AML-193 (cell line): Measurements from ENCODE around the gene ESPNL.
"Not testable (repeated sequence)": the region's sequence is repeated elsewhere in the genome, so short reads cannot be mapped to it uniquely, and the experiment has no call there.

Source experiments
- DNase-seq, 2 experiments: peaks; one replicate each; lab custom pipeline; 2025; lab: John Stamatoyannopoulos, UW

The ESPNL gene

DNA sequence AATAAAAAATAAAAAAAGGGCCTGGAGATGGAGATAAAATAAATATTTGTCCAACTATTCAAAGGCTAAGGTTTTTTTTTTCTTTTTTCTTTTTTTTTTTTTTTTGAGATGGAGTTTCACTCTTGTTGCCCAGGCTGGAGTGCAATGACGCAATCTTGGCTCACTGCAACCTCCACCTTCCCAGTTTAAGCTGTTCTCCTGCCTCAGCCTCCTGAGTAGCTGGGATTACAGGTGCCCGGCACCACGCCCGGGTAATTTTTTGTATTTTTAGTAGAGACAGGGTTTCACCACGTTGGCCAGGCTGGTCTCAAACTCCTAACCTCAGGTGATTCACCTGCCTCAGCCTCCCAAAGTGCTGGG, 70.9 kb downstream of the ESPNL start:
- DNase-seq = not testable (repeated sequence)

DNA sequence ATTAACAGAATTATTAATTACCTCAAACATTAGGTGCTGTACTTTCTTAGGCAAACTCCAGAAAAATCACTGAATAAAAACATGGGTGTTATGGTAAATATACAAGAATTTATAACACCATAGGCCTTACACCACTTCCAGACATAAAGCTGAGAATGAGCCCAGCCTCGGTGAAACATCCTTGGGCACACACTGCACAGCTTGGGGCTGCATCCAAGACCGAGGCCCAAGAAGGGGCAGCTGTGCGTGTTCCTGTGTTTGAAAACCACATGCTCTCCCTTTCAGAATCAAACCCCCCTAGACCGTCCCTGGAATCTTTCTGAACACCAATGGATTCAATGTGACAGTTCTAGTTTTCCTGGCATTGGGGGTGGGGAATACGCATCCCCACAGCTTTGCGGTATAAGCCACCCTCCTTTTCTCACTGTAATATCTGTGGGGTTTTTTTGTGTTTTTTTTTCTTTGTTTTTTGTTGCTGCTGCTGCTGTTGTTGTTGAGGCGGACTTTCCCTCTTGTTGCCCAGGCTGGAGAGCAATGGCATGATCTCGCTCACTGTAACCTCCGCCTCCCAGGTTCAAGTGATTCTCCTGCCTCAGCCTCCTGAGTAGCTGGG, 71.5 kb downstream of the ESPNL start:
- no peak for DNase-seq

DNA sequence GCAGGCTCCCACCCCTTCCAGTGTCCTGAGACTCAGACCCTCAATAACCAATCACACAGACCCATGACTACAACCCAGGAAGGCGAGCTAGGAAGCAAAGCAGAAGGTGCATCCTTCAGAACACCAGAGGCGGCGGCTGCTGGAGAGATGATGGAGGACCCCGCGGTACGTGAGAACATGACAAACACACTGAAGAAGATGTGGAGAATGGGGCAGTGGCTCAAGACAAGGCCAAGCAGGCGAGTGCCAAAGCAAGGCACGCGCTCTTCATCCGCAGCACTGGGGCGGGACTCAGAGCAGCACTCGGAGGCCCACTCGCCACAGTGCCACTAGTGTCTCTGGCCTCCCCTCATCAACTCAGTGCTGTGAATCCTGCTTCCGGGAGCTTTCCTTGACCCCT, 72.3 kb downstream of the ESPNL start:
- DNase-seq = no peak

DNA sequence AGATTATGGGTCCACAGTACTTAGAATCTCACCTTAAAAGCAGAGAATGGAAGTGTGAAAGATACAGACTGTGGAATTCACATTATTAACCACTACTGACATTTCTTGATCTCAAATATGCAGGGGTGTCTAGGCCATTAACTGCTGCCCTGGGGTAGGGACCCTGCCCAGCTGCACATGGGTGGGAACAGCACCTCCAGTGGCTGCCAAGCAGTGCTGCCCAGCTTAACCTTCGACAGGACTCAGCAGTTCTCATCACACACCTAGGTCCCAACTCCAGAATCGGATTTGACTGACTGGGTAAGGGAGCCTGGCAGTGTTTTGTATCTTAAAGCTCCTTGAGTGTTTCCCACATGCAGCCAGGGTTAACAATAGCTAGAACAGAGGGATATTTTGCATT, 73.6 kb downstream of the ESPNL start:
- no peak for DNase-seq

DNA sequence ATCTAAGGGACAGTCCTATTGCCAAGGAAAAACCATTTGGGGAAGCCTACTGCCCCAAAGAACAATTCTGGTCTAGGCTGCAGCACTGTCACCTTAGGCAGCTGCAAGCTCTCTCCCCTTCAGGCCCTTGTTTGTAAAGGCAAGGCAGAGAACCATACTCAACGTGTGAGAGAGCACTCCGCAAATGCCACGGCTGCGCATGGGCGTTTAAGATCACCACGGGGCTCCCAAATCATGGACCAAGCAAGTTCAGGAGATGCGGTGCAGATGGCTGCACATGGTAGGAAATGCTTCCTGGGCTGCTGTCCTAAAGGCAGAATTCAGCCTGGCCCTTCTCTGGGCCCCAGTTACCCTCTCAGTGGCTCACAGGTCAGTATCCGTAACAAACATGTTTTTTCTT, 74.2 kb downstream of the ESPNL start:
- no peak for DNase-seq

DNA sequence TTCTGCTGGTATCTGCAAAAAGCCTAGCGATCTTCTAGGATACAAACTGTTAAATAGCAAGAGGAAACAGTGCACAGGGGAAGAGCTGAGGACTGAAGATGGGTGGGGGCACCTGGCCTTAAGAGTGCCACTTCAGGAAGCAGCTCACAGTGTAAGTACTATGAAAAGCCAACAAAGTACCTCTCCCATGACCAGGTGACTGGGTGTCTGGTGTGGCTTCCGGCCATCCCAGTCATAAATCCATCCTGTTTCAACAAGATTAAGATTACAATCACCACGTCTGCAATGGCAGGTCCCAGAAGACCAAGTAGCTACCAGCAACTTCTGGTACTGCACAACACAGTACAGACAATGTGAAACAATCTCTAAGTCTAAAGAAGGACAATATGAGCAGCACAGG, 74.6 kb downstream of the ESPNL start:
- no peak for DNase-seq

DNA sequence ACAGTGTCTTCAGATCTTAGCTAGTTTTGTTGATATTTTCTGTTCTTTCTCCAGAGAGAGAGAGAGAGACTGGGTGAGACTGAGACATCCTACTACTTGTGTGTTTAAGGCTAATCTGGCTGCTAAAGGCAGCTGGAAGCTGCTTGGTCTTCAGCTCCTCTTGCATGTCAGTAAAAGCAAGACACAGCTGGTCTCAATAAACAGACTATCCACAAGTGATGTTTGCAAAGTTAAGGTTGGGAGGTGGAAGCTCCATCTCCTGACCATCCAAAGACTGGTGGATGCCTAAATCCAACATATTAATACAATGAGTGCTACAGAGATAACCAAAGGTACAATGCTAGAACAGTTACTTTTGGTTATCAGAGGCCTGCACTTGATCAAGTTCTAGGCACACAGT, 76.5 kb downstream of the ESPNL start:
- no peak for DNase-seq

DNA sequence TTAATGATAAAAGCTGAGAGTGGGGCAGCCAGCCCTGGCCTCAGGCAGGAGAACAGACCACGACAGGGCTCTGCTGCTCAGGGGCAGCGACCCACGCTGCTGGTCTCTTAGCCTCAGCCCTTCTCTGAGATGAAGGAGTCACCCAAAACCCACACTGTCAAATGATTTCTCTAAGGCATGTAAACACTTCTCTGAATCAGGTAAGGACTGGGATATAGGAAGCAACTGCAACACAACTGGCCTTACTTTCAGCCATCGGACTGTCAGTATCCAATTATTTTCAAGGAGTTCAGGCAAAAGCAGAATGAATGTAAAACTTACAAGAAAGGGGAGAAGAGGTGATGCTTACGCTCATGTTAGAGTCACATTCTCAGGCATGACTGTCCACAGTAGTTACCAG, 80.4 kb downstream of the ESPNL start:
- no peak for DNase-seq

DNA sequence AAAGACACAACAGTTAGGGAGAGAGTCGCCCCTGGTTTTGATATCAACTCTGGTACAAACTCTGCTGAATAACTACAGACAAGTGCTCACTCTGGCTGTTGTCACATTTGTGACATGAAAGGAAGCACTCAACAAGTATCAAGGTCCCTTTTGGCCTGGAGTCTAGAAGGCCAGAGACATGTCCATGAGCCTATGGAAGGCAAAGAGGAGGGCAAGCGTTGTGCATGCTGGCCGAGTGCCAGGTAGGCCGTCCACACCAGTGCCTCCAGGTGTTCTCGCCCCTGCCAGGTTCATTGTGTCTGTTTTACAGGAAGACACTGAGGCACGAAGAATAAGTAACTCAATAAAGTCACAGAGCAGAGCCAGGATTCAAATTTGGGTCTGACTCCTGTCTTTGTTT, 82.2 kb downstream of the ESPNL start:
- DNase-seq = no peak
